Measurements from ENCODE around the gene KIF26B. TPM values are rescaled to one million over a fixed set of nuclear protein-coding genes. Genes with fewer than 3 reads are reported as not detected.
A peak's percentile ranks its signal among the peaks of the same experiment; 100 is the strongest.

The KIF26B gene
- total RNA-seq, 1 donor from 2014 or later: 0.49 TPM

DNA sequence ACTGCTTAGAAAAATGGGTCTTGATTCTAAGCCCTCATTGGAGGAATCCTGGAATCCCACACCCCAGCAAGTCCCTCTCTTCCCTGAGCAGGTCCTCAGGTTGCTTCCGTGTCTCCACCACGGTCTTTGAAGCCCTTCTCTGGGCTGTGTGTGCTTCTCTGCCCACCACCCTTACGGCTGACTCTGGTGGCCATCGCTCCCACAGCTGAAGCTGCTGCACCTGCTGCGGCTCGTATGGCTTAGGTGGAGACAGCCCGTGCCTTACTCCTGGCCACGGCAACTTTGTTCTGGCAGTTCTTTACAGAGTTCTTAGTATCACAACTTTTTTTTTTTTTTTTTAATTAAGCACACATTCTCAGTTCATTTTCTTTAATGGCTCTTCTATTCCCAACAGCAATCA lies 10.9 kb upstream of the KIF26B start:
- H3K36me3 ChIP-seq: no peaks in the 10 kb centered on the region
- no peak for TF ChIP-seq CTCF (IDR thresholded peaks at IDR 0.05)
- TF ChIP-seq POLR2AphosphoS5 (IDR thresholded peaks at IDR 0.05; ENCODE audit: insufficient read depth in 1 of 2, low read depth in 1 of 2): no peak
- TF ChIP-seq POLR2A (IDR thresholded peaks at IDR 0.05): no peak
- H3K4me3 ChIP-seq: no peak overlapping the region
- H3K4me1 ChIP-seq: no peaks in the 10 kb centered on the region
- no peaks in the 10 kb centered on the region for H3K27me3 ChIP-seq
- no peak overlapping the region for H3K27ac ChIP-seq
- no peak for DNase-seq (ENCODE audit: extremely low spot score in 2 of 2)
- H3K9me3 ChIP-seq: no peaks in the 10 kb centered on the region
- intact Hi-C loops (cut with DNase I): no loop called here

DNA sequence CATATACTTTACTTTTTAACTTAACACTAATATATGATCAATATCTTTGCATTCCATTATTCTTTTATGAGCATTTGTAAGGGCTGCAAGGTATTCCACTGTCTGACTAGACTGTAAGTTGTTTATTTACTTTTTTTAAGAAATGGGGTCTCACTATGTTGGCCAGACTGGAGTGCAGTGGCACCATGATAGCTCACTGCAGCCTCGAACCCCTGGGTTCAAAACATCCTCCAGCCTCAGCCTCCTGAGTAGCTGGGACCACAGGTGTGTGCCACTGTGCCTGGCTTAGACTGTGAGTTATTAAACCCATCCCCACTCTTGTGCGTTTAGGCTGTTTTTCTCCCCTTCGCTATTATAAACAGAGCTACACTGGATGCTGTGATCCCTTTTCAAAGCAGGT lies 6.7 kb upstream of the KIF26B start:
- no peak for TF ChIP-seq POLR2AphosphoS5 (IDR thresholded peaks at IDR 0.05; ENCODE audit: insufficient read depth in 1 of 2, low read depth in 1 of 2)
- TF ChIP-seq CTCF (IDR thresholded peaks at IDR 0.05): no peak
- no peak for TF ChIP-seq POLR2A (IDR thresholded peaks at IDR 0.05)
- H3K27ac ChIP-seq: no peak overlapping the region
- H3K4me3 ChIP-seq: no peak overlapping the region
- H3K27me3 ChIP-seq: no peaks in the 10 kb centered on the region
- H3K4me1 ChIP-seq: no peaks in the 10 kb centered on the region
- no peaks in the 10 kb centered on the region for H3K9me3 ChIP-seq
- no peak for DNase-seq (ENCODE audit: extremely low spot score in 2 of 2)
- no peaks in the 10 kb centered on the region for H3K36me3 ChIP-seq
- intact Hi-C loops (cut with DNase I): no loop called here

GRCh38 chr1:245148861-245149260 lies 5.9 kb upstream of the KIF26B start:
- no peaks in the 10 kb centered on the region for H3K36me3 ChIP-seq
- H3K4me3 ChIP-seq: no peak overlapping the region
- no peak overlapping the region for H3K27ac ChIP-seq
- DNase-seq (ENCODE audit: extremely low spot score in 2 of 2): no peak
- no peaks in the 10 kb centered on the region for H3K27me3 ChIP-seq
- H3K4me1 ChIP-seq: peaks cover 8% of the 10 kb centered on the region
- intact Hi-C loops (cut with DNase I): no loop called here
- TF ChIP-seq CTCF (IDR thresholded peaks at IDR 0.05) (no peak), POLR2A (IDR thresholded peaks at IDR 0.05) (no peak), POLR2AphosphoS5 (IDR thresholded peaks at IDR 0.05; ENCODE audit: insufficient read depth in 1 of 2, low read depth in 1 of 2) (no peak)
- H3K9me3 ChIP-seq: no peaks in the 10 kb centered on the region

GRCh38 chr1:245153081-245153551 lies 1.7 kb upstream of the KIF26B start:
- Histone ChIP-seq H3K4me1 (peaks cover 34% of the 10 kb centered on the region), H3K27me3 (no peaks in the 10 kb centered on the region), H3K4me3 (peak overlapping the region; percentile 51 to 58), H3K9me3 (no peaks in the 10 kb centered on the region), H3K36me3 (no peaks in the 10 kb centered on the region), H3K27ac (no peak overlapping the region)
- peak in 1 of 2 donors; percentile 80 for DNase-seq (ENCODE audit: extremely low spot score in 2 of 2)
- TF ChIP-seq POLR2AphosphoS5 (IDR thresholded peaks at IDR 0.05; ENCODE audit: insufficient read depth in 1 of 2, low read depth in 1 of 2) (no peak), CTCF (IDR thresholded peaks at IDR 0.05) (peak; percentile 19 to 63 (median 29)), POLR2A (IDR thresholded peaks at IDR 0.05) (no peak)
- intact Hi-C loops (cut with DNase I): loop anchor here (10.0 kb wide), 1 partner anchor 852 kb away; no protein-coding TSS in a partner anchor

GRCh38 chr1:245153552-245154428 lies 995 bp upstream of the KIF26B start:
- Histone ChIP-seq H3K4me3 (peak overlapping the region; percentile 51 to 58), H3K36me3 (no peaks in the 10 kb centered on the region), H3K9me3 (no peaks in the 10 kb centered on the region), H3K27ac (no peak overlapping the region), H3K27me3 (no peaks in the 10 kb centered on the region), H3K4me1 (peaks cover 34% of the 10 kb centered on the region)
- DNase-seq (ENCODE audit: extremely low spot score in 2 of 2): no peak
- TF ChIP-seq POLR2A (IDR thresholded peaks at IDR 0.05) (no peak), CTCF (IDR thresholded peaks at IDR 0.05) (no peak), POLR2AphosphoS5 (IDR thresholded peaks at IDR 0.05; ENCODE audit: insufficient read depth in 1 of 2, low read depth in 1 of 2) (no peak)
- intact Hi-C loops (cut with DNase I): loop anchor here (10.0 kb wide), 1 partner anchor 851 kb away; no protein-coding TSS in a partner anchor
